Lower leg skin (tissue), 3 donors: ENCODE data around the gene CA10.

Source experiments
- CTCF ChIP-seq, 3 donors: fragments of 450-650 bp; IDR thresholded peaks; one replicate each; pipeline ENCODE4 v1.5.1; 2016; ENCODE audit warnings: antibody characterized with exemption in 3 of 3, mild to moderate bottlenecking in 3 of 3, moderate library complexity in 2 of 3
- POLR2A ChIP-seq, 2 donors: fragments of 450-650 bp; IDR thresholded peaks; one replicate each; pipeline ENCODE4 v1.6.1; 2016 to 2017; ENCODE audit warnings: antibody characterized with exemption in 2 of 2, mild to moderate bottlenecking in 1 of 2, moderate library complexity in 1 of 2

DNA sequence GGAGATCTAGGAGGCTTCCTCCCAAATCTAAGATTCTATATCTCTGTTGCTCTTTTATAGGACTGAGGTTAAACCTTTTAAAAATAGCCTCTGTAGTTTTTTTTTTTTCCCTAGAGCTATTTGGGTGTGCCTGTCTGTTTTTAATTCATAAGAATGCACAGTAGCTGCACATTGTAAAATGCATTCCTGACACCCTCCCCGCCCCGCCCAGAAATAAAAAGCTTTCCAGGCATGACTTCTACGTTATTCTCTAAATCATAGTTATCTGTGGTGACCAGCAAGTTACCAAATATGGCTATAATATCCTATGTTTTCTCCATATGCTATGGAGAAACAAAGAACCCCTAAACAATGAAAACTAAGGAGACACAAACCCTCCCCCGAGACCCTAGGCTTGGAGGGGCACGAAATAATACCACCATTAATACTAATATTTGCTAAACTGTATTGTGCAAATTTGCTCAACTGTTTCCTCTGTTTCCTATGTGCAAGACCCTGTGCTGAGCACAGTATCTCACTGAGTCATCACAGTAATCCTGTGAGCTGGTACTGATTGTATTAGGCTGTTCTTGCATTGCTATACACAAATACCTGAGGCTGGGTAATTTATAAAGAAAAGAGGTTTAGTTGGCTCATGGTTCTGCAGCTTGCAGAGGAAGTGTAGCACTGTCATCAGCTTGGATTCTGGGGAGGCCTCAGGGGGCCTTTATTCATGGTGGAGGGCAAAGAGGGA lies 388.3 kb downstream of the CA10 start:
- TF ChIP-seq CTCF (IDR thresholded peaks at IDR 0.05) (no peak), POLR2A (IDR thresholded peaks at IDR 0.05) (no peak)
